SIG-M5 treated with dmso at 0.1 percent for 504 hours (cell line): ENCODE data around the gene DENND1C.

ENCODE experiments used
- DNase-seq: peaks from one replicate; lab custom pipeline; 2025; ENCODE audit not compliant: unreplicated experiment; lab: John Stamatoyannopoulos, UW

The DENND1C gene

GRCh38 chr19:6479836-6480398, 1.7 kb downstream of the DENND1C start:
- DNase-seq, result no peak

- no peak for DNase-seq
Observed at GRCh38 chr19:6478815-6479214, 2.8 kb downstream of the DENND1C start.

GRCh38 chr19:6476896-6477431, 4.6 kb downstream of the DENND1C start:
- DNase-seq, result no peak

GRCh38 chr19:6476155-6476895, 5.3 kb downstream of the DENND1C start:
- no peak for DNase-seq

GRCh38 chr19:6475321-6476108, 6.1 kb downstream of the DENND1C start:
- no peak for DNase-seq

GRCh38 chr19:6473647-6474046, 7.9 kb downstream of the DENND1C start:
- no peak for DNase-seq

GRCh38 chr19:6472713-6473112, 8.9 kb downstream of the DENND1C start:
- DNase-seq, result no peak

- DNase-seq, result no peak
Observed at GRCh38 chr19:6471076-6471475, 10.5 kb downstream of the DENND1C start.

- DNase-seq, result no peak
Observed at GRCh38 chr19:6470173-6470572, 11.4 kb downstream of the DENND1C start.

- no peak for DNase-seq
Observed at GRCh38 chr19:6467384-6467783, 14.2 kb downstream of the DENND1C start.

GRCh38 chr19:6466526-6467248, 14.9 kb downstream of the DENND1C start:
- DNase-seq, result no peak

GRCh38 chr19:6465663-6466062, 15.9 kb downstream of the DENND1C start:
- no peak for DNase-seq

GRCh38 chr19:6465006-6465405, 16.6 kb downstream of the DENND1C start:
- DNase-seq, result no peak

GRCh38 chr19:6464070-6464873, 17.3 kb downstream of the DENND1C start, which contains the start of gene CRB3:
CRB3 (plus strand) TSS chr19:6464271; CDS start chr19:6464702, 431 bp downstream.
- DNase-seq, result no peak

GRCh38 chr19:6460099-6460884, 21.3 kb downstream of the DENND1C start:
- DNase-seq, result peak; percentile 98

GRCh38 chr19:6459262-6460098, 22.1 kb downstream of the DENND1C start, which contains the start of gene SLC25A23:
SLC25A23 (minus strand) TSS chr19:6459792; CDS start chr19:6459628, 164 bp downstream.
- peak; percentile 56 for DNase-seq

GRCh38 chr19:6458695-6459261, 22.8 kb downstream of the DENND1C start:
- DNase-seq, result no peak
